Hypothalamus (tissue), 51 donors: ENCODE results near the gene ZNF689.
"Not testable (repeated sequence)": the region's sequence is repeated elsewhere in the genome, so short reads cannot be mapped to it uniquely, and the experiment has no call there.

Experiments
- DNase-seq, 51 donors: peaks; one replicate each; lab custom pipeline; 2025; lab: John Stamatoyannopoulos, UW

The ZNF689 gene

DNA sequence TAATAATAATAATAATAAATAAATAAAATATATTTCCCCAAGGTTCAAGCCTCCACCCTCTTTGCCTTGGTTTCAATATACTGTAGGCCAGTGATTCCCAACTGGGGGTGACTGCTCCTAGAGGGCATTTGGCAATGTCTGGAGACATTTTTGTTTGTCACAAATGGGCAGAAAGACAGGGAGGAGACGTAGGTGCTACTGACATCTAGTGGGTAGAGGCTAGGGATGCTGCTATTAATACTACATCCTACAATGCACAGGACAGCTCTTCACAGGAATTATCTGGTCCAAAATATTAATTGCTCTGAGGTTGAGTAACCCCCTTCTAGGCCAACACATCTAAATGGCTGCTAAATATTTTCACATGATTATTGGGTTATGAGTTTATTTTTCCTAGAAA, 27.8 kb upstream of the ZNF689 start:
- no peak for DNase-seq

DNA sequence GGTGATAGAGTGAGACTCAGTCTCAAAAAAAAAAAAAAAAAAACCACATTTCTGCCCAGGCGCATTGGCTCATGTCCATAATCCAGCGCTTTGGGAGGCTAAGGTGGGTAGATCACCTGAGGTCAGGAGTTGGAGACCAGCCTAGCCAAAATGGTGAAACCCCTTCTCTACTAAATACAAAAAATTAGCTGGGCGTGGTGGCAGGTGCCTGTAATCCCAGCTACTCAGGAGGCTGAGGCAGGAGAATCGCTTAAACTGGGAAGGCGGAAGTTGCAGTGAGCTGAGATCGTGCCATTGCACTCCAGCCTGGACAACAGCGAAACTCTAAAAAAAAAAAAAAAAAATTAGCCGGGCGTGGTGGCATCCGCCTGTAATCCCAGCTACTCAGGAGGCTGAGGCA, 26.9 kb upstream of the ZNF689 start:
- not testable (repeated sequence) for DNase-seq

DNA sequence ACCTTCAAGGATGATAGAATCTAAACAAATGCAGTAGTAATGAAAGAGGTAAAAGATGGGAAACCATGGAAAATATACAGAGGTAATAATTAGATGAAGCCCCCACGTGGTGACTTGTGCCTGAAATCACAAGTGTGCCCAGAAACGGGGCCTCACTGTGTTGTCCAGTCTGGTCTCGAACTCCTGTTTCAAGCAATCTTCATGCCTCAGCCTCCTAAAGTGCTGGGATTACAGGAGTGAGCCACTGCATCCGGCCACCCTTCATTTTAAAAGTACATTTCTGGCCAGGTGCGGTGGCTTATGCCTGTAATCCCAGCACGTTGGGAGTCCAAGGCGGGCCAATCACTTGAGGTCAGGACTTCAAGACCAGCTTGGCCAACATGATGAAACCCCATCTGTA, 26.4 kb upstream of the ZNF689 start:
- DNase-seq = no peak

DNA sequence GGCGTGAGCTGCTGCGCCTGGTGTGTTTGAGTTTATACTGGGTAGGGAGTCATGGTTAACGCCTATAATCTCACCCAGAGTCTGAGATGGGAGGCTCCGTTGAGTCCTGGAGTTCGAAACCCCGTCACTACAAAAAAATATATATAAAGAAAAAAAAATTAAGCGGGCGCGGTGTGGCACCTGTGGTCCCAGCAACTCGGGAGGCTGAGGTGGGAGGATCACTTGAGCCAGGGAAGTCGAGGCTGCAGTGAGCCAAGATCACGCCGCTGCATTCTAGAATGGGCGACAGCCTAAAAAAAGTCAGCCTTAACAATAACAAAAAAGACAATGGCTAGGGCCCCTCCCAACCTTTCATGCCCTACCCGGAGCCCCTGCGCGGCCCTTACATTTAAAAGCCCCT, 23.3 kb upstream of the ZNF689 start:
- no peak for DNase-seq

GRCh38 chr16:30632454-30632853, 22.3 kb upstream of the ZNF689 start:
- not testable (repeated sequence) for DNase-seq

DNA sequence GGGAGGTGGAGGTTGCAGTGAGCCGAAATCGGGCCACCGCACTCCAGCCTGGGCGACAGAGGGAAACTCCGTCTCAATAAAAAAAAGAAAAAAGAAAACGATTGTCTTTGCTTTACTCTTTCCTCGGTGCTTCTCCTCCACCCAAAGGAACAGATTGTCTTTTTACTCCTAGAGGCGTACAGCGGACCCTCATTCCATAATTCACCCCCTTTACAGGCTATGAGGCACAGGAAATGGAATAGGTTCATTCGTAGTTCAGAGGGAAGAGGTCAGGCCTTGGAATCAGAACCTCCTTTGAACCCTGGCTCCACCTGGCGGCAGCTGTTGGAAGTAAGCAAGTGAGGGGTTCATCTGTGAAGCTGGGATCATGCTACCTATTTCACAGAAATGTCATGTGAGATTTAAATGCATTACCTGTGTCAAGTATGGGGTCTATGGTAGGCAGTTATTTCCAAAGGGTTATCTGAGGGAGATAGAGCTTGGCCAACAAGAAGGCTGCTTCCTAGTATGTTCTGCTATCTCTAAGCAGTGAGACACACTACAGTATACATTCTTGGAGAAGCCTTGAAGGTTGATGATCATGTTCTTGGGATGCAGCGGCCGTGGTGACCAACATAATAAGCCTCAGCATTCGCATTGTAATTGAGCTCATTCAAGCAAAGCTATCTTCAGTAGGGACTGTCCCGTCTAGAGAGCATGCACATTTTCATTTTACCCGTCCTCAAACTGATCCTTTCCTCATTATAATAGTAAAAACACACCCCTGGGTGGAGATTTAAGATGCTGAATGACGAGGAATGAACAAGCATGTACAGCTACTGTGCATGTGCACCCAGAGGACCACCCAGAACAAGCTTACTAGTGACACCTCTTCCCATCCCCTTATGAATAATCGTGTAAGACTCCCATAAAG, 18.7 kb upstream of the ZNF689 start:
- DNase-seq = peak in 47 of 51 donors; percentile 7 to 85 (median 64)

GRCh38 chr16:30626236-30626635, 16.0 kb upstream of the ZNF689 start:
- no peak for DNase-seq

GRCh38 chr16:30623536-30624283, 13.5 kb upstream of the ZNF689 start:
- no peak for DNase-seq

GRCh38 chr16:30622455-30623032, 12.4 kb upstream of the ZNF689 start:
- DNase-seq = no peak

DNA sequence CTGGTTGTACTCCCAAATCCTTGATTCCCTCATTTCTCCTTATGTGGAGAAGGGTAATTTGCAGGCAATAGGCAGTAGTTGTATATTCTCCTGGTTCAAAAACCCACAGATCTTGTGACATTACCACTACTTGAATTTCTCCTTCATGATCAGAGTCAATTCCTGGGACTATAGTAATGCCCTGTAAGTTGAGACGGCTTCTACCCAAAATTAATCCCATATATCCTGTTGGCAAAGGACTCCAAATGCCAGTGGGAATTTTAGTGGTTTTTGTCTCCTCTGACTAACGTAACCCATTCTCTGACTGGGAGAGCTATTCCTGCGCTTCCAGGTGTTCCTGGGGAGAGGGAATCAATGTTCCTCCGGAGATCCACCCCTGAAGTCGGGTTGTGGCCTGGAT, 11.6 kb upstream of the ZNF689 start:
- DNase-seq = no peak

- no peak for DNase-seq
These were observed 10.0 kb upstream of the ZNF689 start for GRCh38 chr16:30620169-30620568.

DNA sequence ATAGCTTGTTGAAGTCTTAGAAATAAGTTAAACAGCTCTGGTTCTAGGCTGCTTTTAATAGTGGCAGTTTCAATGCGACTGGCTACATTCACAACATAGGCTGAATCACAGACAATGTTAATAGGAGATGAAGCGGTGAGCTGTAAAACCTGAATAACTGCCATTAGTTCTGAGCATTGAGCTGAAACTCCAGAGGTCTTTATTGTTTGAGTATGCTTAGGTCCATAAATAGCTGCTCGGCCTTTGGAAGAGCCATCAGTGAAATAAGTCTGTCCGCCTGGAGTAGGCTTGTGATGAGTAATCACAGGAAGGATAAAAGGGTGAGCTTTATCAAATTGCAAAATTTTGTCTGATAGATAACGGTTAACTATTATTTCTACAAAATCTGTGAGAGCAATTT, 9.4 kb upstream of the ZNF689 start:
- no peak for DNase-seq

DNA sequence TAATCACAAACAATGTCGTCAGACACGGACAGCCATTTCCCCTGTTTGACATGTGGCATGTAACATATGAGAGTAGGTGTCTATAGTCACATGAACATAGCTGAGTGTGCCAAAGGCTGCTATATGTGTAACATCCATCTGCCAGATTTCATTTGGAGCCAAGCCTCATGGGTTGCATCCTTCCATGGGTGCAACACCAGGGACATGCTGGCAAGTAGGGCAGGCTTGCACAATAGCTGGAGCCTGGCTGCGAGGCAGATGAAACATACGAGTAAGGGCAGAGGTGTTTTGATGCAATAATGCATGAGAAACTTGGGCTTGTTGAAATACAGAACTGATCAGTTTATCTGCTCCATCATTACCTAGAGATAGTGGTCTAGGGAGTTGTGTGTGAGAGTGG, 9.0 kb upstream of the ZNF689 start:
- no peak for DNase-seq

- DNase-seq = peak in 26 of 51 donors; percentile 4 to 56 (median 22)
These were observed 5.3 kb upstream of the ZNF689 start for GRCh38 chr16:30615358-30616091.

DNA sequence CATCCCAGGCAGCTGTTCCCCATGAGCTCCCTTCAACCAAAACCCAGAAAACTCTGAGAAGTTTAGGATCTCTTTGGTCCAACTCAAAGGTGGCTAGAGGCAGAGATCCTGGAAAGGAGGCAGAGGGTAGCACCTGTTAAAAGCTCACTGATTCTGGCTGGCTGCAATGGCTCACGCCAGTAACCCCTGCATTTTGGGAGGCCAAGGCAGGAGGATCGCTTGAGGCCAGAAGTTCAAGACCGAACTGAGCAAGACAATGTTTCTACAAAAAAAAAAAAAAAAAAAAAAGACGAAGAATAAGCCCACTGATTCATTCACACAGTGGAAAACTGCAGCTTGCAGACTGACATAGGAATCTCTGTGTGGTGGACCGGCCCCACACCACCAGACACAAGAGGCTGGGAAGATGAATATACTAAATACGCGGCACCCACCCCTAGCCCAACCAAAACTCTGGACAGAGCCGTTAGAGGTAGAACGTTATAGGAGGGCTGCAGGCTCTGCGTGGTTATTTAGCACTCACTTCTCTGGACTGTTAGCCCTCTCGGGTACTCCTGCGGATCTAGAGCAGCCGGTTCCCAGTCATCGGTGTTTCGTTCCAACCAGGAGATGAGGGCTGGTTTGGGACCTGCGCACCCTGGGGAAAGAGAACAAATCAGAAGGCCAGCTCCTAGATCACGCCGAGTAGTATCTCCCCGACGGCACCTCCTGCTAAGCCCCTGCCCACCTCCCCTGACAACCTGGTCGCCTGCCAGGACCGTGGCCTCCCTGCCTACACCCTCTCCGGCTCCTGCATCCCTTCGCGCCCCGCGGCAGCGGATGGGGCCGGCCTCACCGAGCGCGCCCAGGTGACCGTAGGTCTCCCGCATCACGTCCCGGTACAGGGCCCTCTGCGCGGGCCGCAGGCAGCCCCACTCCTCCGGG, 925 bp downstream of the ZNF689 start:
- DNase-seq = peak in 27 of 51 donors; percentile 20 to 75 (median 52)

GRCh38 chr16:30606004-30606403, 4.2 kb downstream of the ZNF689 start:
- DNase-seq = no peak

GRCh38 chr16:30605158-30605557, 5.0 kb downstream of the ZNF689 start:
- DNase-seq = peak in 9 of 51 donors; percentile 6 to 27 (median 13)

GRCh38 chr16:30604316-30604947, 5.8 kb downstream of the ZNF689 start:
- DNase-seq = no peak

- no peak for DNase-seq
These were observed 6.3 kb downstream of the ZNF689 start for GRCh38 chr16:30603945-30604315.
